Thoracic aorta (tissue), 2 donors: Measurements from ENCODE around the gene CR1L. TPM values are rescaled to one million over a fixed set of nuclear protein-coding genes. Genes with fewer than 3 reads are reported as not detected.
"Not testable (repeated sequence)": the region's sequence is repeated elsewhere in the genome, so short reads cannot be mapped to it uniquely, and the experiment has no call there.

Experiments used
- ATAC-seq: fragments of 150-250 bp; one replicate; pipeline ENCODE4 v1.8.0; 2017; ENCODE audit warnings: low read depth; ENCODE audit not compliant: insufficient number of reproducible peaks, low FRiP score
- DNase-seq: peaks from one replicate; pipeline ENCODE4 v3.0.0-alpha.2; 2020; ENCODE audit warnings: low spot score
- H3K27ac ChIP-seq, 2 donors: fragments of 200-600 bp; sonication (generic); 1 replicate in 1 of 2; 2 replicates in 1 of 2; pipeline ENCODE4 v1.5.1; 2016; ENCODE audit warnings: mild to moderate bottlenecking in 2 of 2, moderate library complexity in 2 of 2
- H3K27me3 ChIP-seq: fragments of 200-600 bp; sonication (generic); replicated peaks from 2 replicates; pipeline ENCODE4 v1.6.0; 2016; ENCODE audit warnings: mild to moderate bottlenecking; ENCODE audit not compliant: insufficient read depth
- H3K36me3 ChIP-seq: fragments of 200-600 bp; sonication (generic); one replicate; pipeline ENCODE4 v1.5.1; 2016
- H3K4me1 ChIP-seq, 2 donors: fragments of 200-600 bp; sonication (generic); 1 replicate in 1 of 2; 2 replicates in 1 of 2; pipeline versions ENCODE4 v1.5.1 to v1.6.0; 2016; ENCODE audit warnings: low read depth in 2 of 2, mild to moderate bottlenecking in 1 of 2; ENCODE audit not compliant: control insufficient read depth in 1 of 2
- H3K4me3 ChIP-seq: fragments of 200-600 bp; sonication (generic); 2 replicates; pipeline ENCODE4 v1.5.1; 2016; ENCODE audit warnings: mild to moderate bottlenecking
- H3K9me3 ChIP-seq: fragments of 200-600 bp; sonication (generic); 2 replicates; pipeline ENCODE4 v1.5.1; 2016
- CTCF ChIP-seq: fragments of 200-600 bp; sonication (generic); IDR thresholded peaks from one replicate; pipeline ENCODE4 v1.5.1; 2019; ENCODE audit warnings: antibody characterized with exemption
- total RNA-seq, 2 donors: library from RNA; depleted of rRNA; stranded (reverse); fragments of >200 nt; gene quantifications; one replicate each; pipeline versions ENCODE4 v1.1.0 to v1.2.3, GENCODE V29; 2016

The CR1L gene
- total RNA-seq, 2 donors from 2014 or later: not detected

DNA sequence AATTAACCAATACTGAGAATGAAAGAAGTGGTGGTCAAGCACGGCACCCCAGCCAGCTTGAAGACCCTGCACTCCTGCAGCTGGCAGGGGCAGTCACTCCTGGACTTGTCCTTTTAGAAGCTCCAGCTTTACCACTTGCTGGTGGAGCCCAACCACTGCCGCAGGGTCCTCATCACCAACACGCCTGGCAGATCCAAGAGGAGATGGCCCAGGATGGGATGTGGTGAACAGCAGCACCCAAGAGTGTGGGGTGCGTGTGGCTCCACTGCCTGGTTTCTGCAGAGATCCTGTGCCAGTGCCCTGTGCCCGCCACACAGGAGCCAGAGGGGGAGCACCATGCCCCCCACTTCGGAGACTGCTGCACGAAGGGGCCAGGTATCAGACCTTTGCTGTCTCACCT is 13.5 kb downstream of the CR1L start:
- no peak for DNase-seq
- Histone ChIP-seq H3K9me3 (no peaks in the 10 kb centered on the region), H3K36me3 (no peaks in the 10 kb centered on the region), H3K27ac (no peak overlapping the region), H3K4me1 (no peaks in the 10 kb centered on the region), H3K27me3 (no peaks in the 10 kb centered on the region), H3K4me3 (no peak overlapping the region)
- no peak for ATAC-seq
- TF ChIP-seq CTCF: no peak

DNA sequence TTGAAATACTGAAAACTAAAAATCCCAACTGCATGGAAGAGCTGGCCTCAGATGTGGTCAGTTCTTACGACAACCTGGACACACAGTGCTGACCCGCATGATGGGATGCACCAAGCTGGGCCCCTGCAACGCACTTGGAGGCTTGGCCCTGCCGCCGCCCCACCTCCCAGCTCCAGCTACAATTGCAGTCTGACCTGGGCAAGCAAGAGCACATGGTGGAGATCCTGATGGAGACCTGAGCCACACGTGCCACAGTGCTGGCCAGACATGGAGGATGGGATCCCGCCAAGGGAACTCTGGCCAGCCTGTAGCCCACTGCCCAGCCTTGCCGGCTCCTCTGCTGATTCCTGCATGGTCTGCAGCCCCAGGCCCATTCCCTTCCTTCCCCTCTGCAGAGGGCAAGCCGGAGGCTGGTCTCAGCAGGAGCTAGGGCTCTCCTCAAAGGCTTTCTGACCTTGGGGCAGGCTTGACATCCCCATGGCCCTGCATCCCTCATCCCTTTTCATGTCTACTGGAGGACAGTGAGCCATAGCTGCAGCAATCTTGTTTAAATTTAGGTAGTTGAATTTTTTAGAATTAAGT is 14.1 kb downstream of the CR1L start:
- Histone ChIP-seq H3K4me1 (no peaks in the 10 kb centered on the region), H3K27ac (no peak overlapping the region), H3K4me3 (no peak overlapping the region), H3K27me3 (no peaks in the 10 kb centered on the region), H3K36me3 (no peaks in the 10 kb centered on the region), H3K9me3 (no peaks in the 10 kb centered on the region)
- ATAC-seq: no peak
- no peak for TF ChIP-seq CTCF
- no peak for DNase-seq

GRCh38 chr1:207659545-207660153 is 14.7 kb downstream of the CR1L start:
- no peaks in the 10 kb centered on the region for H3K4me1 ChIP-seq
- H3K9me3 ChIP-seq: no peaks in the 10 kb centered on the region
- H3K27ac ChIP-seq: no peak overlapping the region
- no peaks in the 10 kb centered on the region for H3K36me3 ChIP-seq
- no peak for TF ChIP-seq CTCF
- no peak overlapping the region for H3K4me3 ChIP-seq
- no peak for DNase-seq
- no peaks in the 10 kb centered on the region for H3K27me3 ChIP-seq
- ATAC-seq: no peak

DNA sequence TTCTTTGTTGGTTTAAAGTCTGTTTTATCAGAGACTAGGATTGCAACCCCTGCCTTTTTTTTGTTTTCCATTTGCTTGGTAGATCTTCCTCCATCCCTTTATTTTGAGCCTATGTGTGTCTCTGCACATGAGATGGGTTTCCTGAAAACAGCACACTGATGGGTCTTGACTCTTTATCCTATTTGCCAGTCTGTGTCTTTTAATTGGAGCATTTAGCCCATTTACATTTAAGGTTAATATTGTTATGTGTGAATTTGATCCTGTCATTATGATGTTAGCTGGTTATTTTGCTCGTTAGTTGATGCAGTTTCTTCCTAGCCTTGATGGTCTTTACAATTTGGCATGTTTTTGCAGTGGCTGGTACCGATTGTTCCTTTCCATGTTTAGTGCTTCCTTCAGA is 16.5 kb downstream of the CR1L start:
- H3K4me1 ChIP-seq, H3K9me3 ChIP-seq, H3K27ac ChIP-seq, DNase-seq, H3K4me3 ChIP-seq, H3K27me3 ChIP-seq, H3K36me3 ChIP-seq, ATAC-seq: not testable (repeated sequence)

GRCh38 chr1:207666342-207666741 is 21.4 kb downstream of the CR1L start:
- Histone ChIP-seq H3K27ac (no peak overlapping the region), H3K4me1 (no peaks in the 10 kb centered on the region), H3K9me3 (no peaks in the 10 kb centered on the region), H3K4me3 (no peak overlapping the region), H3K36me3 (no peaks in the 10 kb centered on the region), H3K27me3 (peaks cover 16% of the 10 kb centered on the region)
- DNase-seq (no peak), ATAC-seq (no peak)
- no peak for TF ChIP-seq CTCF

- ATAC-seq: no peak
- DNase-seq: no peak
- no peaks in the 10 kb centered on the region for H3K9me3 ChIP-seq
- H3K4me3 ChIP-seq: peak overlapping the region; percentile 37
- H3K36me3 ChIP-seq: no peaks in the 10 kb centered on the region
- no peaks in the 10 kb centered on the region for H3K4me1 ChIP-seq
- TF ChIP-seq CTCF: no peak
- no peak overlapping the region for H3K27ac ChIP-seq
- peaks cover 16% of the 10 kb centered on the region for H3K27me3 ChIP-seq
These were observed 24.6 kb downstream of the CR1L start for GRCh38 chr1:207669528-207670009.
